HEK293 (cell line): Measurements from ENCODE around the gene TTC16.
"Not testable (repeated sequence)": the region's sequence is repeated elsewhere in the genome, so short reads cannot be mapped to it uniquely, and the experiment has no call there.

Source experiments
- CTCF ChIA-PET: fragments of 350-600 bp; formaldehyde crosslinking; extraction: SDS; loops from one replicate; lab custom pipeline; 2021; ENCODE audit warnings: antibody characterized with exemption; lab: Yijun Ruan, JAX
- POLR2A ChIA-PET: fragments of 300-600 bp; formaldehyde crosslinking; extraction: SDS; loops from one replicate; lab custom pipeline; 2020; ENCODE audit warnings: antibody characterized with exemption, inconsistent platforms; lab: Yijun Ruan, JAX
- H3K27ac ChIP-seq: fragments of 200-500 bp; sonication (Bioruptor generic); 2 replicates; pipeline ENCODE4 v1.5.1; 2014; ENCODE audit warnings: low read depth, low read length, control low read depth, inconsistent platforms; ENCODE audit errors: extremely low read depth
- H3K36me3 ChIP-seq, 2 experiments: fragments of 200-500 bp in 1 of 2; sonication (Bioruptor generic) in 1 of 2; 1 replicate in 1 of 2; 2 replicates in 1 of 2; pipeline ENCODE4 v1.5.1; 2014 to 2017; ENCODE audit warnings: inconsistent platforms in 2 of 2, low read length in 2 of 2; ENCODE audit not compliant: control insufficient read depth in 2 of 2, insufficient read depth in 1 of 2
- H3K4me1 ChIP-seq: fragments of 200-500 bp; sonication (Bioruptor generic); 2 replicates; pipeline ENCODE4 v1.5.1; 2014; ENCODE audit warnings: mild to moderate bottlenecking, low read length, inconsistent platforms; ENCODE audit not compliant: control insufficient read depth, insufficient read depth
- H3K4me3 ChIP-seq: 2 replicates; pipeline ENCODE4 v1.5.1; 2011; ENCODE audit warnings: low read depth, mild to moderate bottlenecking, control low read depth, low read length, moderate library complexity
- H3K9me3 ChIP-seq: fragments of 200-500 bp; sonication (Bioruptor generic); 2 replicates; pipeline ENCODE4 v1.5.1; 2014; ENCODE audit warnings: low read depth, low read length, inconsistent platforms; ENCODE audit not compliant: control insufficient read depth, insufficient read depth
- EGR2 ChIP-seq: fragments of 450-650 bp; formaldehyde crosslinking; IDR thresholded peaks from 2 replicates; pipeline ENCODE4 v1.5.1; 2016; ENCODE audit warnings: low read depth, missing biosample characterization, missing genetic modification characterization
- ZBTB1 ChIP-seq: fragments of 450-650 bp; formaldehyde crosslinking; IDR thresholded peaks from 2 replicates; pipeline ENCODE4 v1.5.1; 2016; ENCODE audit warnings: missing biosample characterization, missing genetic modification characterization
- ZFHX2 ChIP-seq: fragments of 450-650 bp; formaldehyde crosslinking; conservative IDR thresholded peaks from 2 replicates; pipeline ENCODE4 v1.5.1; 2016; ENCODE audit warnings: missing biosample characterization, missing genetic modification characterization
- ZNF214 ChIP-seq: fragments of 450-650 bp; formaldehyde crosslinking; IDR thresholded peaks from 2 replicates; pipeline ENCODE4 v1.5.1; 2017; ENCODE audit warnings: missing biosample characterization, mild to moderate bottlenecking, missing genetic modification characterization, borderline replicate concordance
- ZNF324 ChIP-seq: fragments of 450-650 bp; formaldehyde crosslinking; IDR thresholded peaks from 2 replicates; pipeline ENCODE4 v1.5.1; 2016; ENCODE audit warnings: missing biosample characterization, missing genetic modification characterization
- ZNF391 ChIP-seq: fragments of 450-650 bp; formaldehyde crosslinking; IDR thresholded peaks from 2 replicates; pipeline ENCODE4 v1.5.1; 2016; ENCODE audit warnings: low read depth, missing biosample characterization, missing genetic modification characterization, borderline replicate concordance
- ZNF416 ChIP-seq: fragments of 450-650 bp; formaldehyde crosslinking; IDR thresholded peaks from 2 replicates; pipeline ENCODE4 v1.5.1; 2016; ENCODE audit warnings: missing biosample characterization, missing genetic modification characterization
- ZNF555 ChIP-seq: fragments of 450-650 bp; formaldehyde crosslinking; conservative IDR thresholded peaks from 2 replicates; pipeline ENCODE4 v1.5.1; 2017; ENCODE audit warnings: missing biosample characterization, mild to moderate bottlenecking, missing genetic modification characterization, inconsistent platforms
- ZNF701 ChIP-seq: fragments of 450-650 bp; formaldehyde crosslinking; IDR thresholded peaks from 2 replicates; pipeline ENCODE4 v1.5.1; 2016; ENCODE audit warnings: missing biosample characterization, missing genetic modification characterization
- ZNF768 ChIP-seq: fragments of 450-650 bp; formaldehyde crosslinking; IDR thresholded peaks from 2 replicates; pipeline ENCODE4 v1.5.1; 2018; ENCODE audit warnings: missing biosample characterization, mild to moderate bottlenecking, missing genetic modification characterization
- TF ChIP-seq, protein P1 (sequence below): IDR thresholded peaks from 2 replicates; pipeline ENCODE4 v1.6.1; 2011; ENCODE audit warnings: mild to moderate bottlenecking, low read depth, low read length, borderline replicate concordance
- TF ChIP-seq, protein P2 (sequence below): fragments of 450-650 bp; formaldehyde crosslinking; IDR thresholded peaks from 2 replicates; pipeline ENCODE4 v1.5.1; 2016; ENCODE audit warnings: missing biosample characterization, missing genetic modification characterization
- TF ChIP-seq, protein P3 (sequence below): fragments of 450-650 bp; formaldehyde crosslinking; IDR thresholded peaks from 2 replicates; pipeline ENCODE4 v1.5.1; 2016; ENCODE audit warnings: missing biosample characterization, missing genetic modification characterization
- TF ChIP-seq, protein P4 (sequence below): fragments of 450-650 bp; formaldehyde crosslinking; IDR thresholded peaks from 2 replicates; pipeline ENCODE4 v1.5.1; 2016; ENCODE audit warnings: missing biosample characterization, missing genetic modification characterization

Gene TTC16

DNA sequence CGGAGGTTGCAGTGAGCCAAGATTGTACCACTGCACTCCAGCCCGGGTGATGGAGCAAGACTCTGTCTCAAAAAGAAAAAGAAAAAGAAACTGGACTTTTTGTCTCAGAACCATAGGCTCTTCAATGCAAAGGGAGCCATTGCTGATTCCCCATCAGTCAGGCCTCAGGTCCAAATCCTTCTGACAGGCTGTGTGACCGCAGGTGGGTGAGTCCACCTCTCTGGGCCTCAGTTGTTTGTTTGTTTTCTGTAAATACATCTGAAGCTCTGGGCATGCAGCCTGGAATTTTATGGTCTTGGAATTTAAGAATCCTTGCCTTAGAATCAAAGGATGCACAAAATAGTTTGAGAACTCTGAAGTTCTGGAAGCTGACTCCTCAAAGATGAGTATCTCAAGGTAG, 40.4 kb downstream of the TTC16 start:
- TF ChIP-seq ZNF555 (tag by site-specific recombination) (no peak), ZNF768 (tag by site-specific recombination) (peak; percentile 64; the same call in 1 of the 2 replicates)
- Histone ChIP-seq H3K4me3 (no peak overlapping the region), H3K4me1 (0 out of 2 replicates have a peak, but pooled peaks cover 2% of the 10 kb centered on the region), H3K27ac (no peak overlapping the region), H3K36me3 (no peaks in the 10 kb centered on the region), H3K9me3 (no peaks in the 10 kb centered on the region)
- ChIA-PET POLR2A (interaction anchor here (0.6 to 1.2 kb wide), 2 partner anchors 15 to 158 kb away, joined by 5 to 6 read pairs; no protein-coding TSS in a partner anchor), CTCF (interaction anchor here (1.2 to 1.6 kb wide), 4 partner anchors 9 to 165 kb away, joined by 3 to 4 read pairs (median 4); partner anchors contain the start of gene CDK9)

DNA sequence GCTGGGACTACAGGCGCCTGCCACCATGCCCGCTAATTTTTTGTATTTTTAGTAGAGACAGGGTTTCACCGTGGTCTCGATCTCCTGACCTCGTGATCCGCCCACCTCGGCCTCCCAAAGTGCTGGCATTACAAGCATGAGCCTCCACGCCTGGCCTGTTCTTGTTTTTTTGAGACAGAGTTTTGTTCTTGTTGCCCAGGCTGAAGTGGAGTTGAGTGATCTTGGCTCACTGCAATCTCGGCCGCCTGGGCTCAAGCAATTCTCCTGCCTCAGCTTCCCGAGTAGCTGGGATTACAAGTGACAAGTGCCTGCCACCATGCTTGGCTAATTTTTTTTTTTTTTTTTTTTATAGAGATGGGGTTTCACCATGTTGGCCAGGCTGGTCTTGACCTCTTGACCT, 40.9 kb downstream of the TTC16 start:
- CTCF ChIA-PET, result interaction anchor here (0.7 to 1.6 kb wide), 5 partner anchors 9 to 164 kb away, joined by 3 to 4 read pairs (median 4); partner anchors contain the start of gene CDK9

DNA sequence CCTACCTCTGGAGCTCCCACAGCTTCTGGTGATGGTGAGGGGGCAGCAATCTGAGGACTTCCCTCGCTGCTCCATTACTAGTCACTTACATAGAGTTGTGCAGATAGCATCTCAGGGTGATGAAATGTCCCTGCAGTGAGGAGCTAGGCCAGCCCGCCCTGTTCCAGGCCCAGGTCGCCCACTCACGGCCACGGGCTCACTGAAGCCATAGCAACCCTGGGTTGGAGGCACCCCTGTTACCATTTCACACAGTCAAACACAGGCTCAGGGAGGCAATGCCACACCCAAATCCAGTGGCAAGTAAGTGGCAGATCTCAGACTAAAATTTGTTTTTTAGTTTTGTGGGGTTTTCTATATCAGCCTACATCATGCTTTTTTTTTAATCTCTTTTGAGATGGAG, 43.0 kb downstream of the TTC16 start:
- POLR2A ChIA-PET, result no interaction called here
- TF ChIP-seq ZFHX2 (tag by site-specific recombination) (peak; percentile 79), ZNF214 (tag by site-specific recombination) (no peak), ZNF701 (no peak), ZNF416 (tag by site-specific recombination) (no peak), EGR2 (tag by site-specific recombination) (peak; percentile 36), ZNF324 (tag by site-specific recombination) (no peak), ZNF768 (tag by site-specific recombination) (no peak), ZNF391 (tag by site-specific recombination) (no peak), ZBTB1 (no peak)
- TF ChIP-seq, protein P1, sequence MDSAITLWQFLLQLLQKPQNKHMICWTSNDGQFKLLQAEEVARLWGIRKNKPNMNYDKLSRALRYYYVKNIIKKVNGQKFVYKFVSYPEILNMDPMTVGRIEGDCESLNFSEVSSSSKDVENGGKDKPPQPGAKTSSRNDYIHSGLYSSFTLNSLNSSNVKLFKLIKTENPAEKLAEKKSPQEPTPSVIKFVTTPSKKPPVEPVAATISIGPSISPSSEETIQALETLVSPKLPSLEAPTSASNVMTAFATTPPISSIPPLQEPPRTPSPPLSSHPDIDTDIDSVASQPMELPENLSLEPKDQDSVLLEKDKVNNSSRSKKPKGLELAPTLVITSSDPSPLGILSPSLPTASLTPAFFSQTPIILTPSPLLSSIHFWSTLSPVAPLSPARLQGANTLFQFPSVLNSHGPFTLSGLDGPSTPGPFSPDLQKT, result no peak
- TF ChIP-seq, protein P2, sequence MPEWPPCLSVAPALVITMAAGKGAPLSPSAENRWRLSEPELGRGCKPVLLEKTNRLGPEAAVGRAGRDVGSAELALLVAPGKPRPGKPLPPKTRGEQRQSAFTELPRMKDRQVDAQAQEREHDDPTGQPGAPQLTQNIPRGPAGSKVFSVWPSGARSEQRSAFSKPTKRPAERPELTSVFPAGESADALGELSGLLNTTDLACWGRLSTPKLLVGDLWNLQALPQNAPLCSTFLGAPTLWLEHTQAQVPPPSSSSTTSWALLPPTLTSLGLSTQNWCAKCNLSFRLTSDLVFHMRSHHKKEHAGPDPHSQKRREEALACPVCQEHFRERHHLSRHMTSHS (tag by site-specific recombination), result no peak
- TF ChIP-seq, protein P3, sequence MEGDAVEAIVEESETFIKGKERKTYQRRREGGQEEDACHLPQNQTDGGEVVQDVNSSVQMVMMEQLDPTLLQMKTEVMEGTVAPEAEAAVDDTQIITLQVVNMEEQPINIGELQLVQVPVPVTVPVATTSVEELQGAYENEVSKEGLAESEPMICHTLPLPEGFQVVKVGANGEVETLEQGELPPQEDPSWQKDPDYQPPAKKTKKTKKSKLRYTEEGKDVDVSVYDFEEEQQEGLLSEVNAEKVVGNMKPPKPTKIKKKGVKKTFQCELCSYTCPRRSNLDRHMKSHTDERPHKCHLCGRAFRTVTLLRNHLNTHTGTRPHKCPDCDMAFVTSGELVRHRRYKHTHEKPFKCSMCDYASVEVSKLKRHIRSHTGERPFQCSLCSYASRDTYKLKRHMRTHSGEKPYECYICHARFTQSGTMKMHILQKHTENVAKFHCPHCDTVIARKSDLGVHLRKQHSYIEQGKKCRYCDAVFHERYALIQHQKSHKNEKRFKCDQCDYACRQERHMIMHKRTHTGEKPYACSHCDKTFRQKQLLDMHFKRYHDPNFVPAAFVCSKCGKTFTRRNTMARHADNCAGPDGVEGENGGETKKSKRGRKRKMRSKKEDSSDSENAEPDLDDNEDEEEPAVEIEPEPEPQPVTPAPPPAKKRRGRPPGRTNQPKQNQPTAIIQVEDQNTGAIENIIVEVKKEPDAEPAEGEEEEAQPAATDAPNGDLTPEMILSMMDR (tag by site-specific recombination), result no peak
- TF ChIP-seq, protein P4, sequence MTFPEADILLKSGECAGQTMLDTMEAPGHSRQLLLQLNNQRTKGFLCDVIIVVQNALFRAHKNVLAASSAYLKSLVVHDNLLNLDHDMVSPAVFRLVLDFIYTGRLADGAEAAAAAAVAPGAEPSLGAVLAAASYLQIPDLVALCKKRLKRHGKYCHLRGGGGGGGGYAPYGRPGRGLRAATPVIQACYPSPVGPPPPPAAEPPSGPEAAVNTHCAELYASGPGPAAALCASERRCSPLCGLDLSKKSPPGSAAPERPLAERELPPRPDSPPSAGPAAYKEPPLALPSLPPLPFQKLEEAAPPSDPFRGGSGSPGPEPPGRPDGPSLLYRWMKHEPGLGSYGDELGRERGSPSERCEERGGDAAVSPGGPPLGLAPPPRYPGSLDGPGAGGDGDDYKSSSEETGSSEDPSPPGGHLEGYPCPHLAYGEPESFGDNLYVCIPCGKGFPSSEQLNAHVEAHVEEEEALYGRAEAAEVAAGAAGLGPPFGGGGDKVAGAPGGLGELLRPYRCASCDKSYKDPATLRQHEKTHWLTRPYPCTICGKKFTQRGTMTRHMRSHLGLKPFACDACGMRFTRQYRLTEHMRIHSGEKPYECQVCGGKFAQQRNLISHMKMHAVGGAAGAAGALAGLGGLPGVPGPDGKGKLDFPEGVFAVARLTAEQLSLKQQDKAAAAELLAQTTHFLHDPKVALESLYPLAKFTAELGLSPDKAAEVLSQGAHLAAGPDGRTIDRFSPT, result no peak
- TF ChIP-seq, all 188 proteins: peak for 2
- 0 out of 2 replicates have a peak, but pooled peaks cover 2% of the 10 kb centered on the region for H3K4me1 ChIP-seq
- CTCF ChIA-PET, result interaction anchor here (1.6 to 1.7 kb wide), 2 partner anchors 9 to 26 kb away, joined by 4 to 5 read pairs; no protein-coding TSS in a partner anchor
- no peak overlapping the region for H3K27ac ChIP-seq
- no peak overlapping the region for H3K4me3 ChIP-seq
- H3K9me3 ChIP-seq, result no peaks in the 10 kb centered on the region
- H3K36me3 ChIP-seq, result no peaks in the 10 kb centered on the region

More for the DNA sequence above, 40.9 kb downstream of the TTC16 start:
- H3K36me3 ChIP-seq, H3K9me3 ChIP-seq, H3K27ac ChIP-seq, H3K4me1 ChIP-seq, H3K4me3 ChIP-seq, POLR2A ChIA-PET: not testable (repeated sequence)
